ENCODE data around the gene SDR9C7.

DNA sequence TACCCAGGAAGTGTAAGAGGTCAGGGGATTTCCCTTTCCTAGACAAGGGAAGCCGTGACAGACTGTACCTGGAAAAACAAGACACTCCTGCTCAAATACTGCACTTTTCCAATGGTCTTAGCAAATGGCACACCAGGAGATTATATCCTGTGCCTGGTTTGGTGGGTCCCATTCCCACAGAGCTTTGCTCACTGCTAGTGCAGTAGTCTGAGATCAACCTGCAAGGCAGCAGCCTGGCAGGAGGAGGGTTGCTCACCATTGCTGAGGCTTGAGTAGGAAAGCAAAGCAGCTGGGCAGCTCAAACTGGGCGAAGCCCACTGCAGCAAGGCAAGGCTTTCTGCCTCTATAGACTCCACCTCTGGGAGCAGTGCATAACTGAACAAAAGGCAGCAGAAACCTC lies 24.2 kb upstream of the SDR9C7 start:
- TF ChIP-seq, protein P1, sequence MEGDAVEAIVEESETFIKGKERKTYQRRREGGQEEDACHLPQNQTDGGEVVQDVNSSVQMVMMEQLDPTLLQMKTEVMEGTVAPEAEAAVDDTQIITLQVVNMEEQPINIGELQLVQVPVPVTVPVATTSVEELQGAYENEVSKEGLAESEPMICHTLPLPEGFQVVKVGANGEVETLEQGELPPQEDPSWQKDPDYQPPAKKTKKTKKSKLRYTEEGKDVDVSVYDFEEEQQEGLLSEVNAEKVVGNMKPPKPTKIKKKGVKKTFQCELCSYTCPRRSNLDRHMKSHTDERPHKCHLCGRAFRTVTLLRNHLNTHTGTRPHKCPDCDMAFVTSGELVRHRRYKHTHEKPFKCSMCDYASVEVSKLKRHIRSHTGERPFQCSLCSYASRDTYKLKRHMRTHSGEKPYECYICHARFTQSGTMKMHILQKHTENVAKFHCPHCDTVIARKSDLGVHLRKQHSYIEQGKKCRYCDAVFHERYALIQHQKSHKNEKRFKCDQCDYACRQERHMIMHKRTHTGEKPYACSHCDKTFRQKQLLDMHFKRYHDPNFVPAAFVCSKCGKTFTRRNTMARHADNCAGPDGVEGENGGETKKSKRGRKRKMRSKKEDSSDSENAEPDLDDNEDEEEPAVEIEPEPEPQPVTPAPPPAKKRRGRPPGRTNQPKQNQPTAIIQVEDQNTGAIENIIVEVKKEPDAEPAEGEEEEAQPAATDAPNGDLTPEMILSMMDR (IDR thresholded peaks at IDR 0.05; ENCODE audit: insufficient read depth, low read length) = no peak
- TF ChIP-seq POLR2AphosphoS5 (IDR thresholded peaks at IDR 0.05; ENCODE audit: low read depth) = no peak

All from HL-60 (cell line).